Right ventricle myocardium superior (tissue), 1 donor: ENCODE measurements around the gene SH3BP5. TPM values are rescaled to one million over a fixed set of nuclear protein-coding genes. Genes with fewer than 3 reads are reported as not detected.
"Not testable (repeated sequence)": the region's sequence is repeated elsewhere in the genome, so short reads cannot be mapped to it uniquely, and the experiment has no call there.

Experiments used
- ATAC-seq: fragments of 200-7000 bp; cut with Tn5 transposase; one replicate; pipeline ENCODE4 v1.9.1; 2020; ENCODE audit warnings: mild to moderate bottlenecking; ENCODE audit not compliant: poor library complexity
- DNase-seq: peaks from one replicate; pipeline ENCODE4 v3.0.0-alpha.2; 2020
- intact Hi-C: fragments of 100-400 bp; cut with DNase I; formaldehyde crosslinking; loops from one replicate; pipeline ENCODE4 v1.11.2; 2022
- total RNA-seq: library from RNA; stranded (reverse); fragmentation: NEBNext Ultra II Directional; extraction: Animal tissue kit (Norgen Biotek cat#: 25700); gene quantifications from one replicate; pipeline ENCODE4 v1.2.1, GENCODE V29; 2021
- donor health status: DM: no; HTN: yes; CAD: no; lungs with severe emphysema.

The SH3BP5 gene
- total RNA-seq, 1 donor from 2014 or later = 10.4 TPM

- DNase-seq, intact Hi-C loops, ATAC-seq: not testable (repeated sequence)
Observed at GRCh38 chr3:15349438-15349837, 17.1 kb upstream of the SH3BP5 start.

GRCh38 chr3:15348246-15348645, 15.9 kb upstream of the SH3BP5 start:
- intact Hi-C loops = no loop called here
- no peak for ATAC-seq
- DNase-seq = no peak

- no peak for ATAC-seq
- no peak for DNase-seq
- intact Hi-C loops = no loop called here
Observed at GRCh38 chr3:15347737-15348110, 15.3 kb upstream of the SH3BP5 start.

- ATAC-seq (no peak), DNase-seq (no peak)
- intact Hi-C loops = no loop called here
Observed at GRCh38 chr3:15347063-15347736, 14.8 kb upstream of the SH3BP5 start.

GRCh38 chr3:15346516-15346915, 14.1 kb upstream of the SH3BP5 start:
- intact Hi-C loops = no loop called here
- DNase-seq (no peak), ATAC-seq (no peak)

GRCh38 chr3:15345608-15346137, 13.3 kb upstream of the SH3BP5 start:
- intact Hi-C loops = no loop called here
- ATAC-seq (no peak), DNase-seq (no peak)

- intact Hi-C loops = no loop called here
- DNase-seq (no peak), ATAC-seq (no peak)
Observed at GRCh38 chr3:15345066-15345607, 12.8 kb upstream of the SH3BP5 start.

GRCh38 chr3:15342945-15343344, 10.6 kb upstream of the SH3BP5 start:
- ATAC-seq (no peak), DNase-seq (no peak)
- intact Hi-C loops = no loop called here

GRCh38 chr3:15342246-15342645, 9.9 kb upstream of the SH3BP5 start:
- ATAC-seq (no peak), DNase-seq (no peak)
- intact Hi-C loops = no loop called here

GRCh38 chr3:15341030-15341726, 8.8 kb upstream of the SH3BP5 start:
- DNase-seq (no peak), ATAC-seq (no peak)
- intact Hi-C loops = no loop called here

GRCh38 chr3:15339786-15340215, 7.4 kb upstream of the SH3BP5 start:
- intact Hi-C loops = no loop called here
- ATAC-seq (no peak), DNase-seq (no peak)

- ATAC-seq = no peak
- intact Hi-C loops = no loop called here
Observed at GRCh38 chr3:15339001-15339400, 6.6 kb upstream of the SH3BP5 start.

GRCh38 chr3:15337963-15338362, 5.6 kb upstream of the SH3BP5 start:
- ATAC-seq (no peak), DNase-seq (no peak)
- intact Hi-C loops = no loop called here

More at GRCh38 chr3:15339001-15339400, 6.6 kb upstream of the SH3BP5 start:
- DNase-seq = no peak

GRCh38 chr3:15336057-15336456, 3.7 kb upstream of the SH3BP5 start:
- ATAC-seq (no peak), DNase-seq (no peak)
- intact Hi-C loops = no loop called here

GRCh38 chr3:15333956-15334263, 1.5 kb upstream of the SH3BP5 start:
- DNase-seq (no peak), ATAC-seq (no peak)
- intact Hi-C loops = loop anchor here (5.0 kb wide), 2 partner anchors 62 to 127 kb away; partner anchors contain the start of gene CAPN7

GRCh38 chr3:15333099-15333955, 941 bp upstream of the SH3BP5 start:
- intact Hi-C loops = loop anchor here (5.0 kb wide), 2 partner anchors 61 to 126 kb away; partner anchors contain the start of gene CAPN7
- no peak for ATAC-seq
- DNase-seq = no peak

- DNase-seq (peak; percentile 58), ATAC-seq (peak; percentile 29)
- intact Hi-C loops = loop anchor here (5.0 kb wide), 2 partner anchors 60 to 125 kb away; partner anchors contain the start of gene CAPN7
Observed at GRCh38 chr3:15331606-15332404, 581 bp downstream of the SH3BP5 start.

- intact Hi-C loops = loop anchor here (5.0 kb wide), 2 partner anchors 59 to 124 kb away; partner anchors contain the start of gene CAPN7
Observed at GRCh38 chr3:15331072-15331605, 1.2 kb downstream of the SH3BP5 start.

More at GRCh38 chr3:15331072-15331605, 1.2 kb downstream of the SH3BP5 start:
- DNase-seq (no peak), ATAC-seq (no peak)
